CD1c-positive myeloid dendritic cell (primary cell): ENCODE measurements around the gene GRHL3.
A peak's percentile ranks its signal among the peaks of the same experiment; 100 is the strongest.

Experiments
- DNase-seq: peaks from one replicate; pipeline ENCODE4 v3.0.0-alpha.2; 2016; ENCODE audit errors: extremely low spot score

Gene GRHL3

GRCh38 chr1:24373044-24373443 is 53.9 kb downstream of the GRHL3 start:
- peak; percentile 14 for DNase-seq

- DNase-seq = no peak
These were observed 54.6 kb downstream of the GRHL3 start for GRCh38 chr1:24373710-24374109.

- no peak for DNase-seq
These were observed 56.0 kb downstream of the GRHL3 start for GRCh38 chr1:24374891-24375786.

DNA sequence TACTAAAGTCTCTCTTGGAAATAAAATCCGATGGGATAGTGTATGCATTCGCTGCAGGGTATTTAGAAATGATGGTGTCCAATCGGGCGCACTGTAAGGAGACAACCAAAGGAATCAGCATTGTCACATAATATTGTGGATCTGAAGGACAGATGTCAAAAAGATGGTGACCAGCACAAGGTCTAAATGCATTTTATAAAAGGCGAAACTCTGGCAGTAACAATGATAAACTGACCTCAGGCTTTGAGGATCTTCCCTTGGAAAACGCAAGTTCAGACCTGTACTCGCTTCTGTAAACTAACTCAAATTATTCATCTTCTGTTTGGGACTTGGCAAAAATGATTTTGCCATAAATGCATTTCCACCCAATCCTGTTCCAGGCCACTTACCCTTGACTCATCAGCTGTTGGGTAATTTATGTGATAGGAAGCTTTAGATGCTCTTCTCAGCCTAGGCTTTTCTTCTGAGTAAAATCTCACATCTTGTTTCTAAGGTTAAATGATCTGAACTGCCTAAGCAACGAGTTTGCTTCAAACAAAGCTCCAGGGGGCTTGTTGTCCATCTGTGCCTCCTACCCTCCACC is 60.7 kb downstream of the GRHL3 start:
- DNase-seq = no peak

GRCh38 chr1:24380508-24380907 is 61.4 kb downstream of the GRHL3 start:
- no peak for DNase-seq

DNA sequence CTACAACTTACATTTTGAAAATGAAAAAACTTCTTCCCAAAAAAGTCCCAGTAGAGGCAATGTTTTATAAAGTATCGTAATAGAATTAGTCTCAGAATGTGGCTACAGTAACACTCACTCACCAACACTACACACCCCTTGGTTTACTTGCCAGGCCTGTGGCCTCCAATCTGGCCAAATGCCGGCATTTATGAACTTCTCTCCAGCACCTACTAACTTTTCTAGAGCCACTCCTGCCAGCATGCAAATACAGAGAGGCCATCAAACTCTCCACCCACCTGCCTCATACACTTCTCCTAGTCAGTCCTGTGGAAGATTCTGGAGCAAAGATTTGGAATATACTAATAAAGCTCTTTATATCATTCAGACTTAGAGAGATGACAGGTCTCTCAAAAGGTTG is 62.1 kb downstream of the GRHL3 start:
- DNase-seq = no peak

GRCh38 chr1:24382165-24382577 is 63.0 kb downstream of the GRHL3 start:
- DNase-seq = no peak

DNA sequence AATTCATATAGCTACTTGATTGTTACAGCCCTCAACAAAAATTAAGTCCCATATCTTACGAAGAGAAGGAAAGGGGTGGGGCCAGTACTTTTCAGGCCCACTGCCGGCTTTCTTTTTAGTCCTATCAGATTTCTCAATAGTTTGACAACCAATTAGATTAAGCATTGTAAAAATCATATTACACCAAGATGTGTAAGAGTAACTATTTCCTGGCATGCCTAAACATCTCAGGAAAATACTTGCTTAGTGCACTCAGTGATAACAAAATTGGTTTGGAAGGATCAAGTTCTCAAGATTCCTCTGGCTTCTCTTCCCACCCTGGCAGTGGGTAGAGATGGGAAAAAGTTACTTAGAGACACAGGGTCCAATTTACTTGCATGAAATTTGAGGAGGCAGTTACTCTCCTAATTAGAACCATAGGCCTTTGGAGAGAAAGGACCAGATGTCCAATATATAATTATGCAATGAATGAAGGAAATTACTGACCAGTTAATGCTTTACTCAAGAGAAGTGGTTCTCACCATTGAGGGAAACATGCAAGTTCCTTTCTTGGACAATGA is 64.3 kb downstream of the GRHL3 start:
- no peak for DNase-seq

DNA sequence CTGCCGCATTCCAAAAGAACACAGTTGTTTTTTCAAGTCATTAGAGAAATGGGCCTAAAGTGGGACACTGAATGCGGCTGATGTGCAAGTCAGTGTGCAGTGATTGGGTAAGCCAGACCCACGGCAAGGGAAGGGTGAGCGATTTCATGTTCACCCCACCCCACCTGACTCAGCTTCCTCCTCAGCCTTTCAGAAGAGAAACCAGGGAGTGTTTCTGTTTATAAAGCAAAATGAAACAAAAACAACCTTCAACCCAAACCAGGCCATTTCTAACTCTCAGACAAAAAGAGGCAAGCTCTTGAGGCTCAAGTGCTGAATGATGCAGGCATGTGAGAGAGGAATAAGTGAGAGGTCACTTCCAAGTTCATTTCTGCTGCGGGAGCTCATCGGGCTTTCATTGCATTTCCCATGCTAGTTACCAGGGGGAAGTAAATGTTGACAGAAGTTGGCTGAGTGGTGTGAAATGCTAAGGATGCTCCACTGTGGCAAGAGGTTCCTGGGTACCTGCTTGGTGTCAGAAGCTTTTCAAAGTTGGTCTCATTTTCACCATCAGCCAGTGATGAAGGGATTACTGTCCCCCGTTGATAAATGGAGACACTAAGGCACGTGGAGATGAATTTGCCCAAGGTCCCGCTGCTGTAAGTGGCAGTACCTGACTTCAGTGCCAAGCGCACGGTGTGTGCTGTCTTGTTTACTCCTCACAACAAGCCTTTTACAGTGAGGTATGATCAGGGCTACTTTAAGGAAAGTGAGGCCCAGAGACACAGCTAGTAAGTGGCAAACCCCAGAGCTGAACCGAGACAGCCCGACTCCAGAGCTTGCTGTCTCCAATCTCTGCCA is 65.3 kb downstream of the GRHL3 start:
- peak; percentile 75 for DNase-seq

DNA sequence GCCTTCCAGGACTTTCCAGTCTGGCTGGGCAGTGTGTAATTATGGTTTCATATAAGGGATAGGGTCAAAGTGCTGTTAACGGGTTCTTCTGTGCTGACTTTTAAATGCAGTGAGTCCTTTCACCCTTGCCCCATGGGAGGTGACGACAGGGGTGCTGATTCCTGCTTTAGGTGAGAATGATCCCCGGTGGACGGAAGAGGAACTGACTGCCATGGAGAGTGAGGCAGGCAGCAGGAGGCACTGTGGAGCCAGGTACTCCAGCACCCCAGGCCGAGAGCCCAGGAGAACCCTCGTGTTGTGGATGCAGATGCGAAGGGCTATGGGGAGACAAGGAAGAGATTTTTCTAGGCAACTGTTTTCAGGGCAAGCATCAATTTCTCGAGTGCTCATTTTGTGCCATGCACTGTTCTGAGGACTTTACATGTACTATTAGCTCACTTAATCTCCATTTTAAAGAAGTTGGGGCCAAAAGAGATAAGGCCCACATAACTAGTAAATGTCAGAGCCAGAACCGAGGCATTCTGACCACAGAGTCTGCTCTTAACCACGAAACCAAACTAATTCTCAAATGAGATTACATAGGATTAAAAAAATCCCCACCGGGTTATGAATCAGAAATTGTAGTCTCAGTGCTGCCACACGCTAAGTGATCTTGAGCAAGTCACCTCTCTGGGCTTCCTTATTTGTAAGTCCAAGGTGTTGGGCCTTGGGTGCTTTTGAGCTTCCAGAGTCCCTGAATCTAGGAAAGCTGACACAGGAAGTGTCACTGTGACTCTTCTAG is 66.2 kb downstream of the GRHL3 start:
- DNase-seq = no peak

- DNase-seq = no peak
These were observed 67.1 kb downstream of the GRHL3 start for GRCh38 chr1:24386241-24386640.

DNA sequence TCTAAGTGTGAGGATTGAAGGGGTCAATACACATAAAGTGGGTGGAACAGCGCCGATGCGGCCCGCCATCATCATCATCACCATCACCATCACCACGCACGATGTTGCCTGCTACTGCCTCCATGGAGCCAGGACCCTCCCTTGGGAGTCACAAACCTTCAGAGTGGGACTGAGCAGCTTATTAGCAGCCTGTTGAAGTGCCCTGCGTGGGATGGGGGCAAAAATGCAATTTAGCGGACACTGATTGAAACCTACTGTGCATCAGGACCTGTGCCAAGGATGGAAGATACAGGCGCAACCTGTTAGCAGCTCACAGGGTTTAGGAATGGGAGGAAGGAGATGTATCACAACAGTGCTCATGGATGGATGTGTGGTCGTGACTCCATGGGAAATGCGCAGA is 67.8 kb downstream of the GRHL3 start:
- DNase-seq = no peak

DNA sequence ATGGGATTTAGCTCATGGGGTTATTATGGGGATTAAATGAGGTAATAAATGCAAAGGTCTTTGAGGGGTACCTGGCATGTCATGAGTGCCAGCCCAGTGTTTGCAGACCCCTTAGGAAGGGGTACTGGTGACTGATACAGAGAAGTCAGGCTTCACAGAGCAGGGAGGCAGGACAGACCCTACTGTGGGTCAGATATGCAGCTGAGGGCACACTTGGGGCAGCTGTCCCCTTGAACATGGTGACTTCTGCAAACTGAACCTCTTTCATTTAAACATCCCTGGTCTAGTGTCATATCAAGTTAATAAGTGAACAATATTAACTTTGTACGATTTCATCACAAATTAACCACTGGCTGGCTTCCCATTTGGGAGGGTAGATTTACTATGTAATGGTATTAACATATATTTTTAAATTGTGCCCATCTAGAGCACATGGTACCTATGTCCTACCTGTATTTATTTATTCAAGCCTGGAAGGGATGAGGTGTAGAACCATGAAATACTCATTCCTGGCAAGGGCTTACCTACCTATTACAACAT is 68.5 kb downstream of the GRHL3 start:
- DNase-seq = no peak

DNA sequence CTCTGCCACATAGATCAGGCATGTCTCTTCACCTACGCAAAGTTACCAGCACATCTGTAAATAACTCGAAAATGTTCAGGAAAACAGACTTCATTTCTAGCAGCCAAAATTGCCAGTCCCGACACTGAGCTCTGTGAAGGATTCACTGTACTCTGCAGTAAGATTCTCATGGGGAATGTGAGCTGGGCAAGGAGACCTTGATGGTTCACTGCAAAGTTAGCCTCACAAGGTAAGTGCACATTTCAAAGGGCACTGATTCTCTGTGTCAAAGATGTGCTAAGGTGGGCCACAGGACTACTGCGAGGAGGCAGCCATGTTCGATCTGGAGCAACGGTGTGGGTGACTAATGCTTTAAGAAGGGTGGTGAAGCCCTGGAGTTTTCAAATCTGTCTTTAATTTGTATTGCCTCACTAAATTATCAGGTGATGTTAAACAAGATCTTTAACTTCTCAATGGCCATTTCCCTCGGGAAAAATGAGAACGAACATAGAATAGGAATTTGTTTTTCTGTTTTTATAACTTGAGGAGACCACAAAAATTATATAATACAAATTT is 69.3 kb downstream of the GRHL3 start:
- DNase-seq = no peak

- no peak for DNase-seq
These were observed 70.1 kb downstream of the GRHL3 start for GRCh38 chr1:24389231-24389678.

GRCh38 chr1:24390924-24391782 is 72.0 kb downstream of the GRHL3 start:
- peak; percentile 83 for DNase-seq

DNA sequence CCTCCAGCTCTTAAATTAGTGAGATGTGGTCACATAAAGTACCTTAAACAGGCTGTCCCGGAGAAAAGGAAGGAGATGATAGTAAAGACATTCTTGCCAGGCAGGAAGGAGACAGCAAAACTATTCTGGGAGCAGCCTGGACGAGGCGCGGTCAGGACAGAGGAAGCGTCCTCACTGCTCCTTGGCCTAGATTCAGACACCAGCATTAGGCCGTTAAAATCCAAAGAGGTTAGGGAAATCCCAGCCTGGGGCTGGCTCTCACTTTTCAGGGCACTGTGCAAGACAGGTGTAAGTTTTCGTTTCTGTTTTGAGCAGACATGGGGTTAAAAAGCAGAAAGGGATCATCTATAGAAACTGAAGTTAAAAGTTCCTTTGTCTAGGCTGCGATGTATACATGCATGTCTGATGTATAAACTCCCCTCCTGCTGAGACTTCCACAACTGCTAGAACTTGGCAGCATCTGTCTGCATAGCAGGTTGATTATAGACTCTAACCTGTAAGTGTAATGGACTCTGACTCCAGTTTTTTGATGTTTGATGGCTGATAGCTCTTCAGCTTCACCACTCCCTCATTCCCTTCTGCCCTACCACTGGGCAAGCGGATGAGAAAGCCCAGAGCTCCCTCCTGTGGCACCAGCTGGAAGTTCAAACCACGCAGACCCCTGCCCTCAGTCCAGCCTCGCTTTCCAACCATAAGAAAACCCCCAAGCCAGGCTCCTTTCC is 72.9 kb downstream of the GRHL3 start:
- DNase-seq = peak; percentile 50

GRCh38 chr1:24392604-24392946 is 73.4 kb downstream of the GRHL3 start:
- DNase-seq = no peak

DNA sequence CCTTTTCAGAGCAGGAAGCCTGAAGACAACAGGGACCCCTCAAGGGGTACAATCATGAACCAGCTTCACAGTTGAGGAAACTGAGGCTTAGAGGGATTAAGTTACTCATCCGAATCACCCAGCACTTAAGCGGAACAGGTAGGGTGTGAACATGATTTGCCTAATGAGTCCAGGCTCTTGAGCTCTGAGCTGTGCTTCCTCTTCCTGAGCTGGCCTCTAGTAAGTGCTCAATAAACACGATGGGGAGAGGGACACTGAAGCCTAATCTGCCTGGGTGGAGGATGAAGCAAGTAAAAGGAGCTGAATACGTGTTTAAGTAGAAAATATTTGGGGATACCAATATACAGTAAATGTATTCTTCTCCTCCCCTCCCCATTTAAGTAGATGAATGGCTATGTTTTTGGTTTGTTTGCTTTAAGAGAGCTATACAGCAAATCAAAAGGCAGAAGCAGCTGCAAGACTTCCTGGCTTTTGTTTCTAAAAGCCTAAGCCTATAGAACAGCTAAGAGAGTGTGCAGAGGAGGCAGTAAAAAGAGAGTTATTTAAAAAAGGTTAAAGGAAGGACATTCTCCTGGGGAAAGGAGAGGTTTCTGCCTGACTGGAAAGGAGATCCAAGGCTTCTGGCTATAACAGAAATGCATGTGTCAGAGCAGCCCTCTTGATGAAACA is 74.0 kb downstream of the GRHL3 start:
- DNase-seq = no peak
